Calu3 (cell line): Measurements from ENCODE around the gene MTCH1. TPM values are rescaled to one million over a fixed set of nuclear protein-coding genes. Genes with fewer than 3 reads are reported as not detected.
A peak's percentile ranks its signal among the peaks of the same experiment; 100 is the strongest.

ENCODE experiments used
- BruUV-seq: library from RNA; stranded (reverse); fragments of 400-500 nt; replicated peaks from 2 replicates; lab custom pipeline; 2021; lab: Mats Ljungman, UMichigan
- CTCF ChIA-PET: fragments of 300-600 bp; sonication (Branson Sonifier 250); formaldehyde crosslinking; loops from one replicate; lab custom pipeline; 2022; ENCODE audit warnings: antibody characterized with exemption; lab: Charles Lee
- DNase-seq: peaks from one replicate; pipeline ENCODE4 v3.0.0; 2022
- H3K27ac Mint-ChIP-seq: one replicate; pipeline ENCODE4 v1.8.0; 2022; ENCODE audit warnings: mixed read lengths; ENCODE audit not compliant: unreplicated experiment
- H3K27me3 Mint-ChIP-seq: one replicate; pipeline ENCODE4 v1.8.0; 2022; ENCODE audit warnings: mixed read lengths; ENCODE audit not compliant: unreplicated experiment
- H3K36me3 Mint-ChIP-seq: one replicate; pipeline ENCODE4 v1.8.0; 2022; ENCODE audit warnings: mild to moderate bottlenecking, moderate library complexity, mixed read lengths; ENCODE audit not compliant: insufficient read depth, unreplicated experiment
- H3K4me1 Mint-ChIP-seq: one replicate; pipeline ENCODE4 v1.8.0; 2022; ENCODE audit warnings: mild to moderate bottlenecking, low read depth, mixed read lengths; ENCODE audit not compliant: unreplicated experiment
- H3K4me3 Mint-ChIP-seq: one replicate; pipeline ENCODE4 v1.8.0; 2022; ENCODE audit warnings: mild to moderate bottlenecking, low read depth, moderate library complexity, mixed read lengths; ENCODE audit not compliant: unreplicated experiment
- H3K9me3 Mint-ChIP-seq: one replicate; pipeline ENCODE4 v1.8.0; 2022; ENCODE audit warnings: low read depth, mixed read lengths; ENCODE audit not compliant: unreplicated experiment
- CTCF ChIP-seq: fragments of 200-600 bp; IDR thresholded peaks from one replicate; pipeline ENCODE4 v1.8.0; 2022; ENCODE audit warnings: antibody characterized with exemption; ENCODE audit not compliant: unreplicated experiment
- intact Hi-C: fragments of 100-400 bp; cut with micrococcal nuclease; formaldehyde crosslinking; loops from one replicate; pipeline ENCODE4 v1.10.0; 2022; ENCODE audit not compliant: unreplicated experiment
- total RNA-seq: library from RNA; stranded (reverse); gene quantifications from 2 replicates; pipeline ENCODE4 v1.2.3, GENCODE V29; 2022

The MTCH1 gene
- total RNA-seq, 1 experiment from 2014 or later, result 288 TPM

- Mint-ChIP-seq H3K4me1 (peaks cover 9% of the 10 kb centered on the region), H3K36me3 (no peaks in the 10 kb centered on the region), H3K27me3 (no peaks in the 10 kb centered on the region), H3K9me3 (peaks cover 3% of the 10 kb centered on the region), H3K4me3 (no peak overlapping the region), H3K27ac (no peak overlapping the region)
- DNase-seq, result no peak
- no peak for TF ChIP-seq CTCF
- CTCF ChIA-PET, result interaction anchor here (3.8 kb wide), 1 partner anchor 18 kb away, joined by 20 read pairs; no protein-coding TSS in a partner anchor
- intact Hi-C loops, result no loop called here
- BruUV-seq, result no TSS peak
These were observed 46.2 kb upstream of the MTCH1 start for GRCh38 chr6:37032239-37032638.

GRCh38 chr6:37030599-37030998, 44.6 kb upstream of the MTCH1 start:
- no peak overlapping the region for H3K27ac Mint-ChIP-seq
- H3K4me1 Mint-ChIP-seq, result peaks cover 17% of the 10 kb centered on the region
- peaks cover 3% of the 10 kb centered on the region for H3K9me3 Mint-ChIP-seq
- no peak overlapping the region for H3K4me3 Mint-ChIP-seq
- no TSS peak for BruUV-seq
- no peak for DNase-seq
- H3K27me3 Mint-ChIP-seq, result no peaks in the 10 kb centered on the region
- TF ChIP-seq CTCF, result no peak
- H3K36me3 Mint-ChIP-seq, result no peaks in the 10 kb centered on the region
- CTCF ChIA-PET, result interaction anchor here (0.7 to 3.8 kb wide), 5 partner anchors 8 to 327 kb away, joined by 3 to 21 read pairs (median 5); no protein-coding TSS in a partner anchor
- intact Hi-C loops, result no loop called here

GRCh38 chr6:37029249-37029971, 43.4 kb upstream of the MTCH1 start:
- Mint-ChIP-seq H3K9me3 (peaks cover 3% of the 10 kb centered on the region), H3K4me1 (peaks cover 29% of the 10 kb centered on the region), H3K4me3 (no peak overlapping the region), H3K27me3 (no peaks in the 10 kb centered on the region), H3K36me3 (peaks cover 3% of the 10 kb centered on the region), H3K27ac (peak overlapping the region; percentile 11)
- CTCF ChIA-PET, result interaction anchor here (0.6 to 3.8 kb wide), 11 partner anchors 9 to 181 kb away, joined by 3 to 21 read pairs (median 6); no protein-coding TSS in a partner anchor
- intact Hi-C loops, result no loop called here
- DNase-seq, result peak; percentile 89
- BruUV-seq, result no TSS peak
- TF ChIP-seq CTCF, result peak; percentile 72

- Mint-ChIP-seq H3K4me3 (no peak overlapping the region), H3K4me1 (peaks cover 44% of the 10 kb centered on the region), H3K27ac (no peak overlapping the region), H3K27me3 (no peaks in the 10 kb centered on the region), H3K9me3 (peaks cover 3% of the 10 kb centered on the region), H3K36me3 (peaks cover 15% of the 10 kb centered on the region)
- TF ChIP-seq CTCF, result no peak
- intact Hi-C loops, result no loop called here
- no peak for DNase-seq
- BruUV-seq, result no TSS peak
- CTCF ChIA-PET, result interaction anchor here (0.6 to 10.9 kb wide), 5 partner anchors 9 to 182 kb away, joined by 3 to 185 read pairs (median 17); no protein-coding TSS in a partner anchor
These were observed 41.9 kb upstream of the MTCH1 start for GRCh38 chr6:37027811-37028469.
